ENCODE measurements around the gene C16orf89. TPM values are rescaled to one million over a fixed set of nuclear protein-coding genes. Genes with fewer than 3 reads are reported as not detected.

The C16orf89 gene
- total RNA-seq, 1 experiment from 2014 or later: not detected

- DNase-seq (ENCODE audit: low spot score): no peak
These were observed 59.8 kb downstream of the C16orf89 start for GRCh38 chr16:5005916-5006315.

DNA sequence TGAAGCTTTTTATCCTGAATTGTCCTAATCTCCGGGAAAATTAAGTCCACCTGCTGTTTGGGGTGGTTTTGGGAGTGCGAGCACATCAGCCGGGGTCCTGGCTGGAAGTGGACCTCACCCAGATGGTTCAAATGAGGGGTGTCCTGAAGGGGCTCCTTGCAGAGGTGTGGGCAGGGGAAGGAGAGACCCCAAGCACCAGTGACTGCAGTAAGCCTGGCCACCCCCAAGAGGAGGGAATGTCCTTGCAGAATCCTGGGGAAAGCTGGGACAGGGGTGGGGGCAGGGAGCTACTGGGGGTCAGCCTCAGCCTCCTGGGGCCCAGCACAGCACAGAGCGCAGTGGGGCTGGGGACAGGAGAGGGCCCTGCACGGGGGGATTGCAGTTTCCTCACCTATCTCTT lies 61.4 kb downstream of the C16orf89 start:
- DNase-seq (ENCODE audit: low spot score): no peak

GRCh38 chr16:5003828-5004227 lies 61.9 kb downstream of the C16orf89 start:
- no peak for DNase-seq (ENCODE audit: low spot score)

DNA sequence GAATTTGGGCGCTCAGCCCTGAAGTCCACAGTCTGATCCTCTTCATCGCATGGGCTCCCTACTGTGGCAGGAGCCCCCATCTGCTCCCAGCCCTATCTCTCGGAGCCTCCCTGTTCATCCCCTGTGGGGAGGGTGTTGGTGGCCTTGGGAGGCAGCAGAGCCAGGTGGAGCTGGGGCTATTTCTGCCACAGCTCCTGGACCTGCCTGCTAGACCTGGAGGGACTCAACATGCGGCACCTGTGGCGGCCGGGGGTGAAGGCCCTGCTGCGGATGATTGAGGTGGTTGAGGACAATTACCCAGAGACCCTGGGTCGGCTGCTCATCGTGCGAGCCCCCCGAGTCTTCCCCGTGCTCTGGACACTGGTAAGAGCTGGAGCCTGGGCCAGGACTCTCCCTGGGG lies 62.5 kb downstream of the C16orf89 start:
- no peak for DNase-seq (ENCODE audit: low spot score)

- no peak for DNase-seq (ENCODE audit: low spot score)
These were observed 63.0 kb downstream of the C16orf89 start for GRCh38 chr16:5002699-5003143.

- DNase-seq (ENCODE audit: low spot score): no peak
These were observed 63.8 kb downstream of the C16orf89 start for GRCh38 chr16:5001986-5002385.

GRCh38 chr16:5001571-5001970 lies 64.2 kb downstream of the C16orf89 start:
- no peak for DNase-seq (ENCODE audit: low spot score)

GRCh38 chr16:5000573-5001001 lies 65.2 kb downstream of the C16orf89 start:
- DNase-seq (ENCODE audit: low spot score): no peak

- DNase-seq (ENCODE audit: low spot score): no peak
These were observed 70.9 kb downstream of the C16orf89 start for GRCh38 chr16:4994719-4995434.

Other genes with a start within 250 kb of the C16orf89 start
- 46.2 and 54.7 TPM in 2 replicates for gene GLYR1, start 218.7 kb downstream of the C16orf89 start, total RNA-seq (2014; rRNA removed; shearing (Covaris generic))
- gene UBN1, start 218.5 kb downstream of the C16orf89 start, total RNA-seq (2014; rRNA removed; shearing (Covaris generic)): 34.6 and 35.1 TPM in 2 replicates
- 56.5 and 58.1 TPM in 2 replicates for gene PPL, start 128.8 kb downstream of the C16orf89 start, total RNA-seq (2014; rRNA removed; shearing (Covaris generic))
- gene SEC14L5, start 107.6 kb downstream of the C16orf89 start, total RNA-seq (2014; rRNA removed; shearing (Covaris generic)): 0.08 TPM in 1 of 2 replicates, not detected in the other
- gene NAGPA, start 32.0 kb downstream of the C16orf89 start, total RNA-seq (2014; rRNA removed; shearing (Covaris generic)): 30.5 and 34.7 TPM in 2 replicates
- 48.6 and 53.1 TPM in 2 replicates for gene ALG1, start 5.9 kb upstream of the C16orf89 start, total RNA-seq (2014; rRNA removed; shearing (Covaris generic))
- 37.1 and 38.8 TPM in 2 replicates for gene EEF2KMT, start 31.8 kb upstream of the C16orf89 start, total RNA-seq (2014; rRNA removed; shearing (Covaris generic))